ENCODE measurements around the gene CACNA1S.

GRCh38 chr1:201143726-201144635 is 31.8 kb upstream of the CACNA1S start:
- TF ChIP-seq CTCF (conservative IDR thresholded peaks at IDR 0.05; ENCODE audit: low read length), result no peak
- TF ChIP-seq EZH2phosphoT487 (IDR thresholded peaks at IDR 0.05; ENCODE audit: borderline replicate concordance, low read depth, low read length), result no peak
